ENCODE data around the gene CLMP.
"Not testable (repeated sequence)": the region's sequence is repeated elsewhere in the genome, so short reads cannot be mapped to it uniquely, and the experiment has no call there.

CLMP gene

GRCh38 chr11:123164732-123165450, 30.2 kb downstream of the CLMP start:
- DNase-seq: no peak

GRCh38 chr11:123163621-123164020, 31.4 kb downstream of the CLMP start:
- no peak for DNase-seq

- no peak for DNase-seq
These were observed 33.5 kb downstream of the CLMP start for GRCh38 chr11:123161376-123162030.

GRCh38 chr11:123159183-123159857, 35.7 kb downstream of the CLMP start:
- DNase-seq: no peak

- no peak for DNase-seq
These were observed 36.7 kb downstream of the CLMP start for GRCh38 chr11:123158033-123159003.

GRCh38 chr11:123152951-123153350, 42.1 kb downstream of the CLMP start:
- DNase-seq: no peak

- not testable (repeated sequence) for DNase-seq
These were observed 42.7 kb downstream of the CLMP start for GRCh38 chr11:123152346-123152745.

GRCh38 chr11:123151796-123152195, 43.3 kb downstream of the CLMP start:
- DNase-seq: no peak

- DNase-seq: no peak
These were observed 43.7 kb downstream of the CLMP start for GRCh38 chr11:123151366-123151765.

- no peak for DNase-seq
These were observed 44.2 kb downstream of the CLMP start for GRCh38 chr11:123150882-123151281.

GRCh38 chr11:123148965-123149364, 46.1 kb downstream of the CLMP start:
- no peak for DNase-seq

- DNase-seq: no peak
These were observed 49.4 kb downstream of the CLMP start for GRCh38 chr11:123145661-123146060.

GRCh38 chr11:123145220-123145619, 49.8 kb downstream of the CLMP start:
- DNase-seq: no peak

- no peak for DNase-seq
These were observed 50.3 kb downstream of the CLMP start for GRCh38 chr11:123144707-123145106.

GRCh38 chr11:123143921-123144320, 51.1 kb downstream of the CLMP start:
- DNase-seq: no peak

GRCh38 chr11:123143476-123143875, 51.6 kb downstream of the CLMP start:
- no peak for DNase-seq

GRCh38 chr11:123139206-123139605, 55.8 kb downstream of the CLMP start:
- DNase-seq: no peak

- DNase-seq: no peak
These were observed 57.4 kb downstream of the CLMP start for GRCh38 chr11:123137431-123138224.

- no peak for DNase-seq
These were observed 59.1 kb downstream of the CLMP start for GRCh38 chr11:123135863-123136446.

GRCh38 chr11:123132881-123133280, 62.2 kb downstream of the CLMP start:
- DNase-seq: no peak

- not testable (repeated sequence) for DNase-seq
These were observed 62.8 kb downstream of the CLMP start for GRCh38 chr11:123132034-123132766.
